Measurements from ENCODE around the gene PSMC3. TPM values are rescaled to one million over a fixed set of nuclear protein-coding genes. Genes with fewer than 3 reads are reported as not detected.

PSMC3 gene
- total and polyA plus RNA-seq, 2 donors (not counting 1 experiment from before 2014, with no cell fraction given): 36.7 to 62.7 TPM

DNA sequence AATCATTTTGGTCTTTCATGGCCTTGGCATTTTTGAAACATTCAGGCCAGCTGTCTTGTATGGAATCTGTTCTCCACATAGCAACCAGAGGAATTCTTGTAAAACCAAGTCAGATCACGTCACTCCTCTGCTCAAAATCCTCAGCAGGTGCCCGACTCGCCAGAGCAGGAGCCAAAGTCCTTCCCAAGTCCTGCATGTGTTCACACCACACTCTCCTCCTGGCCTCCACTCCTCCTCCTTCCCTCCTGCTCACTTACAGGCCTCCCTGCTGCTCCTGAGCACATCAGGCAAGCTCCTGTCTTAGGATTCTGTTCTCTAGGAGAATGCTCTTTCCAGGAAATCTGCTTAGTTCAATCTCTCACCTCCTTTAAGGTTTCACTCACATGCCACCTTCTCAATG lies 6.9 kb upstream of the PSMC3 start:
- Histone ChIP-seq H3K36me3 (replicated peaks in 1 of 2; ENCODE audit: control extremely low read depth in 1 of 2, control insufficient read depth in 1 of 2, extremely low read depth in 1 of 2, insufficient read depth in 2 of 2, low read length in 1 of 2) (no peaks in the 10 kb centered on the region), H3K79me2 (ENCODE audit: control insufficient read depth, insufficient read depth, low read length) (no peaks in the 10 kb centered on the region), H3K9ac (ENCODE audit: low read length) (no peak overlapping the region), H3K9me3 (ENCODE audit: control extremely low read depth in 1 of 3, control insufficient read depth in 2 of 3, insufficient read depth in 1 of 3, low read length in 2 of 3) (peaks cover 0 to 6% (median 0%) of the 10 kb centered on the region in 3 donors), H2AFZ (ENCODE audit: insufficient read depth, low read depth, low read length, poor library complexity, severe bottlenecking) (no peak overlapping the region), H3K27me3 (replicated peaks in 1 of 4; ENCODE audit: control extremely low read depth in 1 of 4, control insufficient read depth in 3 of 4, insufficient read depth in 4 of 4, low read length in 3 of 4) (no peaks in the 10 kb centered on the region), H3K27ac (ENCODE audit: low read length in 2 of 2) (no peak overlapping the region), H3K4me2 (replicated peaks; ENCODE audit: low read depth, low read length, poor library complexity, severe bottlenecking) (no peak overlapping the region), H3K4me3 (ENCODE audit: control extremely low read depth in 1 of 5, extremely low read depth in 1 of 5, insufficient read depth in 1 of 5, low read depth in 2 of 5, low read length in 4 of 5) (no peak overlapping the region), H3K4me1 (ENCODE audit: control insufficient read depth in 2 of 2, insufficient read depth in 2 of 2, low read length in 2 of 2) (no peaks in the 10 kb centered on the region), H4K20me1 (ENCODE audit: control insufficient read depth, insufficient read depth, low read length, poor library complexity, severe bottlenecking) (no peaks in the 10 kb centered on the region)
- Mint-ChIP-seq H3K4me1 (no peaks in the 10 kb centered on the region), H3K27me3 (no peaks in the 10 kb centered on the region), H3K4me3 (no peak overlapping the region), H3K27ac (no peak overlapping the region), H3K9me3 (ENCODE audit: insufficient read depth) (no peaks in the 10 kb centered on the region)
- ChIA-PET CTCF (no interaction called here), POLR2A (no interaction called here)
- WGBS (ENCODE audit: insufficient coverage): 85% methylated on average over 3 of the region's 3 CpGs
- intact Hi-C loops (cut with micrococcal nuclease): no loop called here
- DNase-seq: no peak
- no peak for TF ChIP-seq EZH2 (IDR thresholded peaks at IDR 0.05; ENCODE audit: borderline replicate concordance, insufficient read depth, low read depth, low read length, poor library complexity, severe bottlenecking)
- no peak for TF ChIP-seq CTCF (IDR thresholded peaks at IDR 0.05)
- no peak for ATAC-seq (ENCODE audit: low read depth)

DNA sequence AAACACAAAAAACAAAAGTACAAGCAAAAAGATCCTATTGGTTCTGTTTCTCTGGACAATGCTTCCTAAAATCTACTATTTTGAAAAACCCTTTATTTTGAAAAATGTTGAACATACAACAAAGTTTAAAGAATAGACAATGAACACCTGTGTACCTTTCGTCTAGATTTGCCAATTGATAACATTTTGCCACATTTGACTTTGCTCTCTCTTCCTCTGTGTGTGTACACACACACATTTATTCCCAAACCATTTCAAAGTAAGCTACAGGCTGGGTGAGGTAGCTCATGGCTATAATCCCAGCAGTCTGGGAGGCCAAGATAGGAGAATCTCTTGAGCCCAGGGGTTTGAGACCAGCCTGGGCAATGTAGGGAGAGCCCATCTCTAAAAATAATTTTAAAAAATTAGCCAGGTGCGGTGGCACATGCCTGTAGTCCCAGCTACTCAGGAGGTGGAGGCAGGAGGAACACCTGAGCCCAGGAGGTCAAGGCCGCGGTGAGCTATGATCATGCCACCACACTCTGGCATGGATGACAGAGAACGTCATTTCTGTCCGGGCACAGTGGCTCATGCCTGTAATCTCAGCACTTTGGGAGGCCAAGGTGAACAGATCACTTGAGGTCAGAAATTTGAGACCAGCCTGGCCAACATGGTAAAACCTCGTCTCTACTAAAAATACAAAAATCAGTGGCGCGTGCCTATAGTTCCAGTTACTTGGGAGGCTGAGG lies 5.3 kb upstream of the PSMC3 start:
- Histone ChIP-seq H4K20me1 (ENCODE audit: control insufficient read depth, insufficient read depth, low read length, poor library complexity, severe bottlenecking) (no peaks in the 10 kb centered on the region), H3K27me3 (replicated peaks in 1 of 4; ENCODE audit: control extremely low read depth in 1 of 4, control insufficient read depth in 3 of 4, insufficient read depth in 4 of 4, low read length in 3 of 4) (no peaks in the 10 kb centered on the region), H3K9ac (ENCODE audit: low read length) (no peak overlapping the region), H3K4me3 (ENCODE audit: control extremely low read depth in 1 of 5, extremely low read depth in 1 of 5, insufficient read depth in 1 of 5, low read depth in 2 of 5, low read length in 4 of 5) (no peak overlapping the region), H3K4me1 (ENCODE audit: control insufficient read depth in 2 of 2, insufficient read depth in 2 of 2, low read length in 2 of 2) (peaks cover 0 to 7% of the 10 kb centered on the region in 2 donors), H3K4me2 (replicated peaks; ENCODE audit: low read depth, low read length, poor library complexity, severe bottlenecking) (no peak overlapping the region), H3K27ac (ENCODE audit: low read length in 2 of 2) (no peak overlapping the region), H2AFZ (ENCODE audit: insufficient read depth, low read depth, low read length, poor library complexity, severe bottlenecking) (no peak overlapping the region), H3K79me2 (ENCODE audit: control insufficient read depth, insufficient read depth, low read length) (no peaks in the 10 kb centered on the region), H3K9me3 (ENCODE audit: control extremely low read depth in 1 of 3, control insufficient read depth in 2 of 3, insufficient read depth in 1 of 3, low read length in 2 of 3) (no peaks in the 10 kb centered on the region), H3K36me3 (replicated peaks in 1 of 2; ENCODE audit: control extremely low read depth in 1 of 2, control insufficient read depth in 1 of 2, extremely low read depth in 1 of 2, insufficient read depth in 2 of 2, low read length in 1 of 2) (no peaks in the 10 kb centered on the region)
- POLR2A ChIA-PET: no interaction called here
- H3K4me1 Mint-ChIP-seq: peaks cover 5% of the 10 kb centered on the region
- intact Hi-C loops (cut with micrococcal nuclease): no loop called here
- WGBS (ENCODE audit: insufficient coverage): 100% methylated on average over 5 of the region's 9 CpGs
- H3K27me3 Mint-ChIP-seq: no peaks in the 10 kb centered on the region
- H3K4me3 Mint-ChIP-seq: no peak overlapping the region
- CTCF ChIA-PET: interaction anchor here (1.2 kb wide), 1 partner anchor 19 kb away, joined by 3 read pairs; no protein-coding TSS in a partner anchor
- no peaks in the 10 kb centered on the region for H3K9me3 Mint-ChIP-seq (ENCODE audit: insufficient read depth)
- TF ChIP-seq EZH2 (IDR thresholded peaks at IDR 0.05; ENCODE audit: borderline replicate concordance, insufficient read depth, low read depth, low read length, poor library complexity, severe bottlenecking) (no peak), CTCF (IDR thresholded peaks at IDR 0.05) (no peak)
- no peak for ATAC-seq (ENCODE audit: low read depth)
- no peak overlapping the region for H3K27ac Mint-ChIP-seq
- DNase-seq: no peak
